ENCODE measurements around the gene MGST2.

MGST2 gene

DNA sequence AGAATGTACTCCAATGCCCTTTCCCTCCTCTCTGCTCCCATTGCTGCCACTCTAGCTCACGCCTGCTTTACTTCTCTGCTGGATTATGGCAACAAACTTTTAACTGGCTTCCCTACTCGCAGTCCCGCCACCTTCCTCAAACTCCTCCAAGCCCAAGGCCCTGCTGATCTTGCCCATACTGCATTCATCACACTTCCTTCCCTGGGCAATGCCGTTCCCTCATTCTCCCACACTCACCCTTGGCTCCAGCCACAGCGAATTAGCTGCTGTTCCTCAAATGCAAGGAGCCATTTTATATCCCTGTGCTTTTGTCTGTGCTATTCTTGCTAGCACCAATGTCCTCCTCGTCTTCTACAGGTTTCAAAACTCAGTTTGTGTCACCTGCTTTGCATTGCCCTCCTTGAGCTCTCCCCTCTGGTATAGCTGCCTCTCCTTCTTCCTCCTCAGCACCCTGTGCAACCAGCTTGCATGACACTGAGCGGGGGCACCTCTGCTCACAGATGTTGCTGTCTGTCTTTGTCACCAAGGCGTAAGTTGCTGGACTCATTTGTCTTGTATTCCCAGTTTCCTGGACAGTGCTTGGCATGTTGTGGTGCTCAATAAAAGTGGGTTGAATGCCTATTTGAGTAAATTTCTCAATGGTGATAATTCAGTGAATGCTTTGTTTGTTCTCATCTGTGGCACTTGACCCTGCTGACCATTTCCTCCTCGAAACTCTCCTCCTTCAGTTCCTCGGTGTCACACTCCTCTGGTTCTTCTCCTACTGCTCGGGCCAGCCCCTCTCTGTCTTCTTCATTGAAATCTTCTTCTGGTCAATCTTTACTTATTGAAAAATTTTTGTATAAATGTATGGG lies 22.4 kb upstream of the MGST2 start:
- no peak overlapping the region for H3K4me3 ChIP-seq (ENCODE audit: low read depth, low read length)
- TF ChIP-seq, protein P1, sequence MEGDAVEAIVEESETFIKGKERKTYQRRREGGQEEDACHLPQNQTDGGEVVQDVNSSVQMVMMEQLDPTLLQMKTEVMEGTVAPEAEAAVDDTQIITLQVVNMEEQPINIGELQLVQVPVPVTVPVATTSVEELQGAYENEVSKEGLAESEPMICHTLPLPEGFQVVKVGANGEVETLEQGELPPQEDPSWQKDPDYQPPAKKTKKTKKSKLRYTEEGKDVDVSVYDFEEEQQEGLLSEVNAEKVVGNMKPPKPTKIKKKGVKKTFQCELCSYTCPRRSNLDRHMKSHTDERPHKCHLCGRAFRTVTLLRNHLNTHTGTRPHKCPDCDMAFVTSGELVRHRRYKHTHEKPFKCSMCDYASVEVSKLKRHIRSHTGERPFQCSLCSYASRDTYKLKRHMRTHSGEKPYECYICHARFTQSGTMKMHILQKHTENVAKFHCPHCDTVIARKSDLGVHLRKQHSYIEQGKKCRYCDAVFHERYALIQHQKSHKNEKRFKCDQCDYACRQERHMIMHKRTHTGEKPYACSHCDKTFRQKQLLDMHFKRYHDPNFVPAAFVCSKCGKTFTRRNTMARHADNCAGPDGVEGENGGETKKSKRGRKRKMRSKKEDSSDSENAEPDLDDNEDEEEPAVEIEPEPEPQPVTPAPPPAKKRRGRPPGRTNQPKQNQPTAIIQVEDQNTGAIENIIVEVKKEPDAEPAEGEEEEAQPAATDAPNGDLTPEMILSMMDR (IDR thresholded peaks at IDR 0.05; ENCODE audit: control insufficient read depth, extremely low read depth, insufficient read depth): no peak
- no peak for DNase-seq (ENCODE audit: low read depth)

DNA sequence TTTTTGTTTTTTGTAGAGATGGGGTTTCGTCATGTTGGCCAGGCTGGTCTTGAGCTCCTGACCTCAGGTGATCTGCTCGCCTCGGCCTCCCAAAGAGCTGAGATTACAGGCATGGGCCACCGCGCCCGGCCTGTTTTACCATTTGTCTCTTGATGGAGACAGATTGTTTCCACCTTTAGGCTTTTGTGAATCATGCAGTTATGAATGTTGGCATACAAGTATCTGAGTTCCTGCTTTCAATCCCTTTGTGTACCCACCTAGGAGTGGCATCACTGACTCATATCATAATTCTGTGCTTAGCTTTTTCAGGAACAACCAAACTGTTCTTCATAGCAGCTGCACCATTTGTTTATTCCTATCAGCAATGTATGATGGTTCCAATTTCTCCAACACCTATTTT lies 20.2 kb upstream of the MGST2 start:
- no peak for DNase-seq (ENCODE audit: low read depth)
- TF ChIP-seq, protein P1 (IDR thresholded peaks at IDR 0.05; ENCODE audit: control insufficient read depth, extremely low read depth, insufficient read depth): no peak
- H3K4me3 ChIP-seq (ENCODE audit: low read depth, low read length): no peak overlapping the region

DNA sequence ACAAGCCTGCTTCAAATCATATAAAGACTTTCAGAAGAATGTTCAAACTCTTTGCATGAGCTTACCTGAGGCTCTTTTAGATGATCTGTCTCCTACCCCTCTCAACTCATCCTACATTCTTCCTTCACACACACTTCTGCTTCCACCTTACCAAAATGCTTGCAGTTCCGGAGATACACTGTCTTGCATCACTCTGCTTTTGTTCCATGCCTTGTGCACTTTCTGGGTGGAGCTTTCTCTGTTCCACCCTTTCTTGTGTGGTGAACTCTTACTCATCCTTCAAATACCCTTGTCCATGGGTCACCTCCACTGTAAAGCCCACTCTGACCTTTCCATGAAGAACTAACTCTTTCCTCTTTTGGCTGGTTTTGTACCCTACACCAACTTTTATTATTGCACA lies 18.4 kb upstream of the MGST2 start:
- TF ChIP-seq, protein P1 (IDR thresholded peaks at IDR 0.05; ENCODE audit: control insufficient read depth, extremely low read depth, insufficient read depth): no peak
- H3K4me3 ChIP-seq (ENCODE audit: low read depth, low read length): no peak overlapping the region
- DNase-seq (ENCODE audit: low read depth): no peak

DNA sequence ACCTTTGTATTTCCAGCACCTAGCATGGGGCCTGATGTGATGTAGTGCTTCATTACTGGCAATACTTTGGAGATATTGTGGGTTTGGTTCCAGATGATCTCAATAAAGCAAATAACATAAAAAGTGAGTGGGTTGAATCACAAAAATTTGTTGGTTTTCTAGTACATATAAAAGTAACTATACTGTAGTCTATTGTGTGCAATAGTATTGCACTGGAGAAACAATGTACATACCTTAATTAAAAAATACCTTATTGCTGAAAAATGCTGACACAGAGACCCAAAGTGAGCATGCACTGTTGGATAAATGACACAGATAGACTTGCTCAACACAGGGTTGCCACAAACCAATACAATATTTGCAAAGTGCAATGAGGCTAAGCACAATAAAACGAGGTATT lies 17.7 kb upstream of the MGST2 start:
- TF ChIP-seq, protein P1 (IDR thresholded peaks at IDR 0.05; ENCODE audit: control insufficient read depth, extremely low read depth, insufficient read depth): no peak
- H3K4me3 ChIP-seq (ENCODE audit: low read depth, low read length): no peak overlapping the region
- no peak for DNase-seq (ENCODE audit: low read depth)

DNA sequence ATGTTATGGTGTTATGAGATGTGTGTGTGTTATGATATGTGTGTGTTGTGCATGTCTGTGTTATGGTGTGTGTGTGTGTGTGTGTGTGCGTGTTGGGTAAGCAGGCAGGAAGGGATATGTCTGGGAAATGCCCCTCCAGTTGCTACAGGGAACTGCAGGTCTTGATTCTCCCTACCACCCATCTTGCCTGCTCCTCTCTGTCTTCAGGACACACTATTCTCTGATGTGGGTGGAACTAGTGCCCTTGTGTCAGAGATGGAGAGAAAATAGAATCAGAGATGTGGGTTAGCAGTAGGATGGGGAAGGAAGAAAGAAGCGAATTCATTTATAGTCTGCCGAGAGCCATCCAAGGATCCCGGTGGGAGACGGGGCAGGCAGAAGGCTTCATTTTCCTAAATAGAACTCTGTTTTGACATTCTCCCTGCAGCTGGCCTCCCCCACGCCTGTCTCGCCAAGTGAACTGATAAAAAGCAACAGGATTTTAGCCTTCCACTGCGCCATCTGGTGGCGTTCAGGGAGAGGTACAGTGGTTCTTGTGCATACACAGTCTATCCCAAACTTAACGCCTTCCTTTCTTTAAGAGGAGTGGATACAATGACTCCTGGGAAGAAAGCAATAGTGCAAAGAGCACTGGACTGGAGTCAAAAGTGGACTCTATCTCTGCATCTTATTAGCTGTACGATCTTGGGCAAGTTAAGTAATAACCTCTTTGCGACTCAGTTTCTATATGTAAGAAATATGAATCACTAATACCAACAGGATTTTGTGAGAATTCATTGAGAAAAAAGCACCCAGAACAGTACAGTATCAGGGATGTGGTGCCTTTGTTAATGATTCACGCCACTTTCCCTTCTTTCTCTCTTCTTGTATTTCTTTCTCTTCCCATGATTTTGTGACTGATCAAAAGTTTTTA lies 14.1 kb upstream of the MGST2 start:
- DNase-seq (ENCODE audit: low read depth): no peak
- no peak overlapping the region for H3K4me3 ChIP-seq (ENCODE audit: low read depth, low read length)
- TF ChIP-seq, protein P1 (IDR thresholded peaks at IDR 0.05; ENCODE audit: control insufficient read depth, extremely low read depth, insufficient read depth): peak; percentile 94

DNA sequence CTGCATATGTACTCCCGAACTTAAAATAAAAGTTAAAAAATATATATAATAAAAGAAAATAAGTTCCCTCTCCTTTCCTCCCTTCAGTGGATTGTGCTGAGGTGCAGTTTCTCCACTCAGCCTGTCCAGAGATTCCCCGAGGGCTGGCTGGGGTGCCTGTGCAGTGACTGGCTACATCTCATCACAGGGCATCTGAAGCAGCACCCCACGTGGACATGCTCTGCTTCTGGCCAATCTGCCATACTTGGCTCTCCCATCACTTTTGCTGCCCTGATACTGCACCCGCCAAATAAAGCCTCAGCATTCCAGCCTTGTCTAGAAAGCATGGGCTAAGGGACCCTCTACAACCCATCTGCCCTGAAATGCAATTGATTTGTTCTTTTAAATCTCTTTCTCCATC lies 11.1 kb upstream of the MGST2 start:
- no peak for DNase-seq (ENCODE audit: low read depth)
- TF ChIP-seq, protein P1 (IDR thresholded peaks at IDR 0.05; ENCODE audit: control insufficient read depth, extremely low read depth, insufficient read depth): no peak
- no peak overlapping the region for H3K4me3 ChIP-seq (ENCODE audit: low read depth, low read length)
